ENCODE data around the gene CRIP2. TPM values are rescaled to one million over a fixed set of nuclear protein-coding genes. Genes with fewer than 3 reads are reported as not detected.

CRIP2 gene
- total and polyA plus RNA-seq, 2 of the 13 experiments (the other 11 are each of a cell fraction or from before 2014, with no cell fraction given), result 31.6 to 37.9 TPM

- TF ChIP-seq SKIL (CRISPR knock-in tag; IDR thresholded peaks at IDR 0.05; ENCODE audit: borderline replicate concordance) (peak; percentile 66; the same call in 1 of the 2 replicates), ZSCAN5A (CRISPR knock-in tag; IDR thresholded peaks at IDR 0.05; ENCODE audit: borderline replicate concordance) (peak; percentile 97), SIX1 (CRISPR knock-in tag; IDR thresholded peaks at IDR 0.05; ENCODE audit: borderline replicate concordance) (0 out of 2 replicates have a peak, but pooled peaks have one; percentile 35), NCOA2 (CRISPR knock-in tag; IDR thresholded peaks at IDR 0.05) (no peak; the same call in 1 of the 2 replicates), ZBTB14 (CRISPR knock-in tag; IDR thresholded peaks at IDR 0.05) (peak; percentile 89), ZXDC (CRISPR knock-in tag; IDR thresholded peaks at IDR 0.05) (peak; percentile 5; the same call in 1 of the 2 replicates), NAIF1 (CRISPR knock-in tag; IDR thresholded peaks at IDR 0.05; ENCODE audit: borderline replicate concordance) (peak; percentile 91), ZNF557 (CRISPR knock-in tag; IDR thresholded peaks at IDR 0.05) (peak; percentile 20; the same call in 1 of the 2 replicates), DR1 (CRISPR knock-in tag; IDR thresholded peaks at IDR 0.05) (peak; percentile 78), FOXK1 (CRISPR knock-in tag; IDR thresholded peaks at IDR 0.05; ENCODE audit: borderline replicate concordance, low read depth) (peak; percentile 95), MTERF4 (CRISPR knock-in tag; IDR thresholded peaks at IDR 0.05) (0 out of 2 replicates have a peak, but pooled peaks have one; percentile 78), IRF9 (CRISPR knock-in tag; IDR thresholded peaks at IDR 0.05; ENCODE audit: borderline replicate concordance) (peak; percentile 54; the same call in 1 of the 2 replicates), SOX5 (CRISPR knock-in tag; IDR thresholded peaks at IDR 0.05; ENCODE audit: borderline replicate concordance) (peak; percentile 64; the same call in 1 of the 2 replicates), FIP1L1 (IDR thresholded peaks at IDR 0.05; ENCODE audit: borderline replicate concordance, insufficient read depth, low read depth, low read length) (no peak; the same call in 1 of the 2 replicates)
These were observed 16.1 kb downstream of the CRIP2 start, which contains the start of gene TEDC1 (continued) for GRCh38 chr14:105490572-105491365.

All from HepG2 (cell line).